ENCODE data around the gene SMIM5. TPM values are rescaled to one million over a fixed set of nuclear protein-coding genes. Genes with fewer than 3 reads are reported as not detected.

The SMIM5 gene
- total and polyA plus RNA-seq, 9 of the 15 experiments (the other 6 are each of a cell fraction or from before 2014, with no cell fraction given) = 0.08 TPM; not detected in 8

DNA sequence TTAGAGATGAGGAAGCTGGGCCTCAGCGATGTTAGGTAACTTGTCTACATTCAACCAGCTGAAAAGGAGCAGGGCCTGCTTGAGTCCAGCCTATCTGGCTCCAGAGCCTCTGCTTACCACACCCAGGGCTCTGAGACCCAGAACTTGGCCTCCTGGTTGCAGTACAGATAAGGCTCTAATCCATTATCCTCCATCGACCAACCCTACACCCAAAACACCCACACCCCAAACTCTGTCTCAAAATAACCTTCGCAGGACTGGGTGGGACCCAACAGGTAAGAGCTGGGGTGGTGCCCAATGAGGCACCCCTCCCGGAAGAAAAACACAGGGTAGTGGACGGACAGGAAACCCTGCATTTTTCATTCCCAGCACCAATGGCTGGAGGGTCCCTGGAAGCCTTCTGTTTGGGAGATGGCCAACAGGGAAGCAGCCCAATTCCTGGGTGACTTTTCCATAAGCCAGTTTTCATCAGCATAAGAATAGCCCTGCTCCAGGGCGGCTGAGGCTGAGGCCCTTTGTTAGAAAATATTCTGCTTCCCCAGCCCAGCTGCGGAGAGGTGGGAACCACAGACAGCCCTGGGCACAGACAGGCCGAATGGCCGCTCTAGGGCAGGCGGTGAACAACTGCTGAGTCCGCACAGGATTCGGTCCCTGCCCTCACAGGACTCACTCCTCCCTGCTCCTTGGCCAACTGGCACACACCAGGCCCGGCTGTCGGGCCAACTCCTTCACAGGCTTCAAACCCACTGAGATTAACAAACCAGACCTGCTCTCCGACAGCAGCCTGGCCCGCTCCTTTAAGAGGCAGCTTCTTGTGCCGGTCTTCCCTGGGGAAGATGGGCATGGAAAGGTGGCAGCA is 9.8 kb downstream of the SMIM5 start:
- Histone ChIP-seq H2AFZ (ENCODE audit: low read depth, low read length) (no peak overlapping the region), H3K9ac (ENCODE audit: insufficient read depth in 1 of 2, low read depth in 2 of 2, low read length in 2 of 2) (peak overlapping the region in 1 of 2 experiments; percentile 86; a peak in 2 of 4 replicates), H3K9me3 (replicated peaks; ENCODE audit: control insufficient read depth, insufficient read depth, low read depth, low read length) (no peaks in the 10 kb centered on the region), H3K36me3 (ENCODE audit: control insufficient read depth, insufficient read depth, low read length) (peaks cover 3% of the 10 kb centered on the region; the same call in 1 of the 3 replicates), H3K9me1 (ENCODE audit: control insufficient read depth, insufficient read depth, low read length) (peaks cover 3% of the 10 kb centered on the region), H3K27me3 (ENCODE audit: control insufficient read depth in 2 of 2, insufficient read depth in 2 of 2, low read length in 2 of 2) (no peaks in the 10 kb centered on the region), H3K4me3 (no peak overlapping the region), H3K4me1 (replicated peaks in 1 of 2; ENCODE audit: control insufficient read depth in 2 of 2, insufficient read depth in 2 of 2, low read length in 2 of 2) (peaks cover 15 to 34% of the 10 kb centered on the region in 2 experiments; a peak in 4 of 5 replicates), H3K27ac (ENCODE audit: extremely low read depth, low read depth, low read length) (no peak overlapping the region; the same call in 2 of the 3 replicates), H4K20me1 (replicated peaks; ENCODE audit: control insufficient read depth, insufficient read depth, low read length) (0 out of 2 replicates have a peak, but pooled peaks cover 6% of the 10 kb centered on the region), H3K79me2 (ENCODE audit: control insufficient read depth, insufficient read depth, low read length) (no peaks in the 10 kb centered on the region), H3K4me2 (ENCODE audit: insufficient read depth, low read length) (peak overlapping the region; percentile 48)
- POLR2A ChIA-PET = interaction anchor here (0.5 to 3.4 kb wide), 5 partner anchors 9 to 401 kb away, joined by 3 to 15 read pairs (median 3); partner anchors contain the start of gene SMIM5
- no TSS peak for BruUV-seq (replicated peaks)
- peak; percentile 42 to 78 (median 60) for DNase-seq (ENCODE audit: extremely low read depth in 1 of 4, low spot score in 3 of 4)
- CTCF ChIA-PET (ENCODE audit: low intra/inter-chr PET ratio) = no interaction called here
- in situ Hi-C loops (cut with MboI) = no loop called here
- 66% methylated on average over 17 of the region's 17 CpGs for WGBS (ENCODE audit: insufficient coverage, low coverage, missing lambda C conversion rate)
- peak; percentile 89 for ATAC-seq
- peak; percentile 94 for FAIRE-seq
- intact Hi-C loops (cut with micrococcal nuclease) = no loop called here
- TF ChIP-seq MECOM (CRISPR knock-in tag; IDR thresholded peaks at IDR 0.05) = no peak
- TF ChIP-seq CBFA2T2 (conservative IDR thresholded peaks at IDR 0.05) = peak; percentile 35; the same call in 1 of the 2 replicates
- no peak for TF ChIP-seq ELF1 (tag; IDR thresholded peaks at IDR 0.05)
- TF ChIP-seq, protein P1, sequence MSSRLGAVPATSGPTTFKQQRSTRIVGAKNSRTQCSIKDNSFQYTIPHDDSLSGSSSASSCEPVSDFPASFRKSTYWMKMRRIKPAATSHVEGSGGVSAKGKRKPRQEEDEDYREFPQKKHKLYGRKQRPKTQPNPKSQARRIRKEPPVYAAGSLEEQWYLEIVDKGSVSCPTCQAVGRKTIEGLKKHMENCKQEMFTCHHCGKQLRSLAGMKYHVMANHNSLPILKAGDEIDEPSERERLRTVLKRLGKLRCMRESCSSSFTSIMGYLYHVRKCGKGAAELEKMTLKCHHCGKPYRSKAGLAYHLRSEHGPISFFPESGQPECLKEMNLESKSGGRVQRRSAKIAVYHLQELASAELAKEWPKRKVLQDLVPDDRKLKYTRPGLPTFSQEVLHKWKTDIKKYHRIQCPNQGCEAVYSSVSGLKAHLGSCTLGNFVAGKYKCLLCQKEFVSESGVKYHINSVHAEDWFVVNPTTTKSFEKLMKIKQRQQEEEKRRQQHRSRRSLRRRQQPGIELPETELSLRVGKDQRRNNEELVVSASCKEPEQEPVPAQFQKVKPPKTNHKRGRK (tag; IDR thresholded peaks at IDR 0.05) = no peak
- TF ChIP-seq NFYB (IDR thresholded peaks at IDR 0.05; ENCODE audit: extremely low read depth, insufficient read length) = no peak
- TF ChIP-seq DPF2 (IDR thresholded peaks at IDR 0.05) = peak; percentile 60; the same call in 1 of the 2 replicates
- 0 out of 2 replicates have a peak, but pooled peaks have one; percentile 7 for TF ChIP-seq NFIC (IDR thresholded peaks at IDR 0.05)
- TF ChIP-seq, protein P2, sequence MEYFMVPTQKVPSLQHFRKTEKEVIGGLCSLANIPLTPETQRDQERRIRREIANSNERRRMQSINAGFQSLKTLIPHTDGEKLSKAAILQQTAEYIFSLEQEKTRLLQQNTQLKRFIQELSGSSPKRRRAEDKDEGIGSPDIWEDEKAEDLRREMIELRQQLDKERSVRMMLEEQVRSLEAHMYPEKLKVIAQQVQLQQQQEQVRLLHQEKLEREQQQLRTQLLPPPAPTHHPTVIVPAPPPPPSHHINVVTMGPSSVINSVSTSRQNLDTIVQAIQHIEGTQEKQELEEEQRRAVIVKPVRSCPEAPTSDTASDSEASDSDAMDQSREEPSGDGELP (CRISPR knock-in tag; IDR thresholded peaks at IDR 0.05; ENCODE audit: borderline replicate concordance) = peak; percentile 40; the same call in 1 of the 2 replicates
- TF ChIP-seq PTRF (tag; IDR thresholded peaks at IDR 0.05) = no peak
- peak in 1 of 3 experiments; percentile 39 for TF ChIP-seq YY1 (IDR thresholded peaks at IDR 0.05; ENCODE audit: borderline replicate concordance in 1 of 3, control insufficient read depth in 1 of 3, extremely low read depth in 1 of 3, insufficient read depth in 3 of 3, insufficient read length in 1 of 3, insufficient replicate concordance in 2 of 3, low read depth in 1 of 3, low read length in 2 of 3)
- TF ChIP-seq PTTG1 (tag; IDR thresholded peaks at IDR 0.05; ENCODE audit: low read depth) = no peak
- TF ChIP-seq DMBX1 (CRISPR knock-in tag; IDR thresholded peaks at IDR 0.05; ENCODE audit: borderline replicate concordance) = no peak
- TF ChIP-seq TCF3 (CRISPR knock-in tag; IDR thresholded peaks at IDR 0.05) = peak; percentile 37
- TF ChIP-seq, protein P3, sequence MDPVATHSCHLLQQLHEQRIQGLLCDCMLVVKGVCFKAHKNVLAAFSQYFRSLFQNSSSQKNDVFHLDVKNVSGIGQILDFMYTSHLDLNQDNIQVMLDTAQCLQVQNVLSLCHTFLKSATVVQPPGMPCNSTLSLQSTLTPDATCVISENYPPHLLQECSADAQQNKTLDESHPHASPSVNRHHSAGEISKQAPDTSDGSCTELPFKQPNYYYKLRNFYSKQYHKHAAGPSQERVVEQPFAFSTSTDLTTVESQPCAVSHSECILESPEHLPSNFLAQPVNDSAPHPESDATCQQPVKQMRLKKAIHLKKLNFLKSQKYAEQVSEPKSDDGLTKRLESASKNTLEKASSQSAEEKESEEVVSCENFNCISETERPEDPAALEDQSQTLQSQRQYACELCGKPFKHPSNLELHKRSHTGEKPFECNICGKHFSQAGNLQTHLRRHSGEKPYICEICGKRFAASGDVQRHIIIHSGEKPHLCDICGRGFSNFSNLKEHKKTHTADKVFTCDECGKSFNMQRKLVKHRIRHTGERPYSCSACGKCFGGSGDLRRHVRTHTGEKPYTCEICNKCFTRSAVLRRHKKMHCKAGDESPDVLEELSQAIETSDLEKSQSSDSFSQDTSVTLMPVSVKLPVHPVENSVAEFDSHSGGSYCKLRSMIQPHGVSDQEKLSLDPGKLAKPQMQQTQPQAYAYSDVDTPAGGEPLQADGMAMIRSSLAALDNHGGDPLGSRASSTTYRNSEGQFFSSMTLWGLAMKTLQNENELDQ (CRISPR knock-in tag; IDR thresholded peaks at IDR 0.05; ENCODE audit: borderline replicate concordance) = no peak
- no peak for TF ChIP-seq XRCC5 (IDR thresholded peaks at IDR 0.05; ENCODE audit: low read depth, low read length)
- peak; percentile 35; the same call in 1 of the 2 replicates for TF ChIP-seq TAL1 (IDR thresholded peaks at IDR 0.05)
